H54 (cell line): Measurements from ENCODE around the gene CRYBB3.
"Not testable (repeated sequence)": the region's sequence is repeated elsewhere in the genome, so short reads cannot be mapped to it uniquely, and the experiment has no call there.

ENCODE experiments used
- DNase-seq: peaks from one replicate; pipeline ENCODE4 v3.0.0; 2011; ENCODE audit warnings: low spot score, mixed read lengths; ENCODE audit not compliant: insufficient read length
- FAIRE-seq: peaks from 3 replicates; lab custom pipeline; 2011; peaks lifted over from hg19 to GRCh38; lab: Jason Lieb, UNC
- POLR2A ChIP-seq: IDR thresholded peaks from 2 replicates; pipeline ENCODE4 v1.6.1; 2011; ENCODE audit warnings: low read depth, mild to moderate bottlenecking, low read length

Gene CRYBB3

GRCh38 chr22:25167834-25168601 is 31.6 kb upstream of the CRYBB3 start:
- no peak for DNase-seq
- FAIRE-seq, result no peak
- no peak for TF ChIP-seq POLR2A

GRCh38 chr22:25169278-25170031 is 30.2 kb upstream of the CRYBB3 start:
- DNase-seq (no peak), FAIRE-seq (no peak)
- no peak for TF ChIP-seq POLR2A

- FAIRE-seq, result no peak
- DNase-seq, result no peak
- no peak for TF ChIP-seq POLR2A
Measured at GRCh38 chr22:25170426-25170980, 29.2 kb upstream of the CRYBB3 start.

GRCh38 chr22:25172153-25172552 is 27.5 kb upstream of the CRYBB3 start:
- FAIRE-seq, result no peak
- no peak for TF ChIP-seq POLR2A
- no peak for DNase-seq

- TF ChIP-seq POLR2A, result no peak
- DNase-seq (no peak), FAIRE-seq (no peak)
Measured at GRCh38 chr22:25174156-25174887, 25.3 kb upstream of the CRYBB3 start.

- FAIRE-seq (no peak), DNase-seq (no peak)
- TF ChIP-seq POLR2A, result no peak
Measured at GRCh38 chr22:25174888-25175411, 24.7 kb upstream of the CRYBB3 start.

GRCh38 chr22:25176175-25176574 is 23.5 kb upstream of the CRYBB3 start:
- TF ChIP-seq POLR2A, result no peak
- DNase-seq (no peak), FAIRE-seq (no peak)

- TF ChIP-seq POLR2A, result no peak
- DNase-seq (no peak), FAIRE-seq (no peak)
Measured at GRCh38 chr22:25176799-25177198, 22.9 kb upstream of the CRYBB3 start.

GRCh38 chr22:25177226-25177625 is 22.4 kb upstream of the CRYBB3 start:
- FAIRE-seq (no peak), DNase-seq (no peak)
- TF ChIP-seq POLR2A, result no peak

GRCh38 chr22:25177895-25178294 is 21.8 kb upstream of the CRYBB3 start:
- no peak for DNase-seq
- TF ChIP-seq POLR2A, result no peak
- no peak for FAIRE-seq

GRCh38 chr22:25178348-25178747 is 21.3 kb upstream of the CRYBB3 start:
- DNase-seq, FAIRE-seq: not testable (repeated sequence)

- FAIRE-seq, result peak; percentile 53
Measured at GRCh38 chr22:25178869-25179631, 20.6 kb upstream of the CRYBB3 start.

More at GRCh38 chr22:25178869-25179631, 20.6 kb upstream of the CRYBB3 start:
- DNase-seq, result not testable (repeated sequence)
